GM12801 (cell line): ENCODE measurements around the gene TBL1X.

Experiments used
- TF ChIP-seq, protein P1 (sequence below): IDR thresholded peaks from one replicate; pipeline ENCODE4 v1.5.1; 2011; ENCODE audit warnings: control low read depth; ENCODE audit not compliant: insufficient read length; ENCODE audit errors: extremely low read depth

Gene TBL1X

DNA sequence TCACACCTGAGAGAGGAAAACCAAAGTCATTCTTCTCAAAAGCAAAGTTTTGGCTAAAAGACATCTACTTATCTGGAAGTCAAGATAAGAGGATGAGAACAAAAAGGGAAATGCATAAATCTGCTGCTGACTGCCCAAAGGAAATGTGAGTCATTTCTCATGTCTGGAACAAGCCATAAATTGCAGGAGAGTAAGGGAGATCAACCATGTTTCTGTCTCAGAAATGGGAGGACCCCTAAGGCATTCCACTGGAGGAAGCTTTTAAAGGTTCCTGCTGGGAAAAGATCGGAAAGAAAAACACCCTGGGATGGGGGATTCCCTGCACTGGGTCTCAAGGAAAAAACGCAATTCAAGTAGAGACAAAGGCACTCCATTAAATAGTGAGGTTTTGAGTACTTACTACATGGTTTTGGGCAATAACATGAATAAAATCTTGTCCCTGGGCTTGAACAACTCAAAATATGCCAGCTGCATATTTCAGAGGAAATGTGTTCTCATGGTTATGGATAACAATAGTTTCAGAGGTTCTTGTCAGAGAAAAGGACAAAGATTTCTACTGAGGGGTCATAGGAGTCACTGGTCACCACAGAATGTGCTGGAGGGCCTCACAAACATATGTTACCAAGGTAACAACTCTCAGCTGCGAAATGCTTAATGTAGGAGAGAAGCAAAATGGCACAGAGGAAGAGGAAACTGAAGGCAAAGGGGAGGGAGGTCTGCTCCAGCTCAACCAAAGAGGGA lies 281.5 kb downstream of the TBL1X start:
- TF ChIP-seq, protein P1, sequence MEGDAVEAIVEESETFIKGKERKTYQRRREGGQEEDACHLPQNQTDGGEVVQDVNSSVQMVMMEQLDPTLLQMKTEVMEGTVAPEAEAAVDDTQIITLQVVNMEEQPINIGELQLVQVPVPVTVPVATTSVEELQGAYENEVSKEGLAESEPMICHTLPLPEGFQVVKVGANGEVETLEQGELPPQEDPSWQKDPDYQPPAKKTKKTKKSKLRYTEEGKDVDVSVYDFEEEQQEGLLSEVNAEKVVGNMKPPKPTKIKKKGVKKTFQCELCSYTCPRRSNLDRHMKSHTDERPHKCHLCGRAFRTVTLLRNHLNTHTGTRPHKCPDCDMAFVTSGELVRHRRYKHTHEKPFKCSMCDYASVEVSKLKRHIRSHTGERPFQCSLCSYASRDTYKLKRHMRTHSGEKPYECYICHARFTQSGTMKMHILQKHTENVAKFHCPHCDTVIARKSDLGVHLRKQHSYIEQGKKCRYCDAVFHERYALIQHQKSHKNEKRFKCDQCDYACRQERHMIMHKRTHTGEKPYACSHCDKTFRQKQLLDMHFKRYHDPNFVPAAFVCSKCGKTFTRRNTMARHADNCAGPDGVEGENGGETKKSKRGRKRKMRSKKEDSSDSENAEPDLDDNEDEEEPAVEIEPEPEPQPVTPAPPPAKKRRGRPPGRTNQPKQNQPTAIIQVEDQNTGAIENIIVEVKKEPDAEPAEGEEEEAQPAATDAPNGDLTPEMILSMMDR = no peak

DNA sequence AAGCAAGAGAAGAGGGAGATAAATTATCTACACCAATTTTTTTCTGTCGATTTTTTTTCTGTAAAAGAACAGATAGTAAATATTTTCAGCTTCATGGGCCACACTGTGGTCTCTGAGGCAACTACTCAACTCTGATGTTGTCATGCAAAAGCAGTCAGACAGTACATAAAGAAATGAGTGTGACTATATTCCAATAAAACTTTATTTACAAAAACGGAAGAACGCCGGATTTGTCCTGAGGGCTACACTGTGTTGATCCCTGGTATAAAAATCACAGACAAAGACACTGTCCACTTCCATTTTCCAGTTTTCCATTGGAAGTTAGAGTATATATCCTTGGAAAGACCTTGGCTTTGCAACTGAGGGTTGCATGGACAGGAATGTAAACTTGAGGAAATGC lies 282.8 kb downstream of the TBL1X start:
- TF ChIP-seq, protein P1 = no peak

DNA sequence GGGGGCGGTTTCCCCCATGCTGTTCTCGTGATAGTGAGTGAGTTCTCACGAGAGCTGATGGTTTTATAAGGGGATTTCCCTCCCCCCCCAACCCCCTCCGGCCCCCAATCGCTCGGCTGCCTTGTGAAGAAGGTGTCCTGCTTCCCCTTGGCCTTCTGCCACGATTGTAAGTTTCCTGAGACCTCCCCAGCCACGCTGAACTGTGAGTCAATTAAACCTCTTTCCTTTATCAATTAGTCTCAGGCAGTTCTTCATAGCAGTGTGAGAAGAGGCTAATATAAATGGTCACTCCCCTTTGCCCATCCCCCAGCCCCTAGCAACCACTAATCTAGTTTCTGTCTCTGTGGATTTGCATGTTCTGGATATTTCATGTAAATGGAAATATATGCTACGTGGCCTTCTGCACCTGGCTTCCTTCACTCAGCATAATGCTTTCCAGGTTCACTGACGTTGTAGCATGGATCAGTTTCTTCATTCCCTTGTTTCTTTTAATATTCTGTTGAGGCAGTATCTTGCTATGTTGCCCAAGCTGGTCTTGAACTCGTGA lies 284.4 kb downstream of the TBL1X start:
- TF ChIP-seq, protein P1 = no peak

DNA sequence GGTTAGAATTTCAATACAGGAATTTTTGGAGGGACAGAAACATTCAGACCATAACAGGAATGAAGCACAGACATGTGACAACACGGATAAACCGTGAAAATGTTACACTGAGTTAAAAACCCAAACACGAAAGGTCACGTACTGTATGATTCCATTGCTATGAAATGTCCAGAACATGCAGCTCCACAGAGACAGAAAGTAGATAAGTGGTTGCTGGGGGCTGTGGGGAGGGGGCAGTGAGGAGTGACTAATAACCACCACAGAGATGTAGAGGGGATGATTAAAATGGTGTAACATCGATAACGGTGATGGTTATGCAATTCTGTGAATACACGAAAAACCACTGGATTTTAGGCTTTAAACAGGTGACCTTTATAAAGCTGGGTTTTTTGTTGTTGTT lies 292.5 kb downstream of the TBL1X start:
- TF ChIP-seq, protein P1 = no peak

DNA sequence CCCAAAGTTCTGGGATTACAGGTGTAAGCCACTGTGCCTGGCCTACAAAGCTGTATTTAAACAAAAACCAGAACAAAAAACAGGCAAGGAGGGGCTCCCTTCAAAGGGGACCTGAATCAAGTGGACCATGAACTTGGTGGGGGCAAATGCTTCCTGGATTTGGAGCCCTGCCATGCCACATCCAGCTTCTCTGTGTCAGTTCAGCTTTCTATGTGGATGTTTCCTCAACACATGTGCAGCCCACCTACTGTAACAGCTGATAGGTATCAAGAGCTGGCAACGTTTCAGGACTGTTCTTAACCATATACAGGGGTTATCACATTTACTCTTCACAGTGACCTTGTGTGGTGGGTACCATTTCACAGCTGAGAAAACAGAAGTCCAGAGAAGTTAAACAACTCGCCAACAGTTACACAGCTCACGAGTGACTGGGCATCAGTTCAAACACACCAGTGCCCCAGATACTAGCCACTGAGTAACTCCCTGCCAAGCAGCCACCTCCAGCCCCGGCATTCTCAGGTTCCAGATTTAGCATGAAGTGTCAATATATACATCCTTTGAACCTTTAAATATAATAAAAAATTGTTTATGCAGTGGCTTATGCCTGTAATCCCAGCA lies 293.3 kb downstream of the TBL1X start:
- TF ChIP-seq, protein P1 = no peak

DNA sequence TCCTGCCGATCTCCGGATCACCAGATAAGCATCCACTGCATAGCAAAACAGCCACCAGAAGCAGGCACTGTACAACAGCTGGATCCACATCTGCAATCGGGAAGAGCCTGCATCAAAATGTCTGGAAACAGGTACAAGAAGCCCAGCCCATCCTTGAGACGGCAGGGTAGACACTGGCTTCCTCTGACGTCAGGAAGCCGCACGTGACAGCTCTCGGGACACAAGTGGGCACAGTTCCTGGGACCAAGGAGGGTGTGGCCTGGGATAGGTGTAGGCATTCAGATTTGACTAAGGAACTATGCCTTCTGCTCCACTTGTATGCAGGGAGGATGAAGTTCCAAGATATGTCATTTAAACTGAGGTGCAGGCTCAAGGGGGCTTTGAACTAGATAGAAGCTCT lies 294.5 kb downstream of the TBL1X start:
- TF ChIP-seq, protein P1 = no peak

DNA sequence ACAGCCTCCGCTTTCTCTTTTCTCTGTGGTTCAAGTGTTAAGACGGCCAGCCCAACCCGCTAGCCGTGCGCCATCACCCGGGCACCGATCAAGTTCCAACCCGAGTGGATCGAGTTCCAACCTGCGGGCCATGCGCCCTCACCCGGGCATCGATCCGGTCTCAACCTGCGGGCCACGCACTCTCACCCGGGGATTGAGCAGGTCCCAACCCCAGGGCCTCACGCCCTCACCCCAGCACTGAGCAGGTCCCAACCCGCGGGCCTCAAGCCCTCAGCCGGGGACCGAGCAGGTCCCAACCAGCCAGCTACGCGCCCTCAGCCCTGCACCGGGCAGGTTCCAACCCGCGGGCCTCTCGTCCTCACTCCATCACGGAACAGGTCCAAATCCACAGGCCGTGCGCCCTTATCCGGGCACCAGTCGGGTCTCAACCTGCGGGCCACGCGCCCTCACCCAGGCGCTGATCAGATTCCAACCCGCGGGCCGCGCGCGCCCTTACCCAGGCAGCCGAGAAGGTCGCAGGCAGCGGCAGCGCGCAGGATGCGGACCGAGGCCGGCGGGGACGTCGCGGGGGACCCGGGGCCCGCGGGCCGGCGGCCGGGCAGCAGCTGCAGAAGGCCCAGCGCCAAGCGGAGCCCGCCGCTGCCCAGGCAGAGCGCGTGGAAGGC lies 300.3 kb downstream of the TBL1X start:
- TF ChIP-seq, protein P1 = no peak
